Gastroesophageal sphincter (tissue), 4 donors: Measurements from ENCODE around the gene RAB28. TPM values are rescaled to one million over a fixed set of nuclear protein-coding genes. Genes with fewer than 3 reads are reported as not detected.

Experiments used
- ATAC-seq: fragments of 150-250 bp; one replicate; pipeline ENCODE4 v1.9.1; 2016; ENCODE audit warnings: mild to moderate bottlenecking, moderate library complexity
- H3K27ac ChIP-seq, 4 donors: fragments of 200-600 bp; sonication (generic) in 3 of 4; 1 replicate in 3 of 4; 2 replicates in 1 of 4; pipeline ENCODE4 v1.5.1; 2016 to 2019
- H3K27me3 ChIP-seq: fragments of 200-600 bp; sonication (generic); one replicate; pipeline ENCODE4 v1.5.1; 2019
- H3K36me3 ChIP-seq, 2 donors: fragments of 200-600 bp; sonication (generic); one replicate each; pipeline ENCODE4 v1.5.1; 2019; ENCODE audit warnings: control low read depth in 1 of 2
- H3K4me1 ChIP-seq, 3 donors: fragments of 200-600 bp; sonication (generic); 1 replicate in 2 of 3; 2 replicates in 1 of 3; pipeline ENCODE4 v1.5.1; 2016 to 2019; ENCODE audit warnings: control low read depth in 2 of 3
- H3K4me3 ChIP-seq, 2 donors: fragments of 200-600 bp; sonication (generic); one replicate each; pipeline ENCODE4 v1.5.1; 2019; ENCODE audit warnings: mild to moderate bottlenecking in 1 of 2, moderate library complexity in 1 of 2
- H3K9me3 ChIP-seq, 3 donors: fragments of 200-600 bp; sonication (generic); one replicate each; pipeline ENCODE4 v1.5.1; 2017 to 2019; ENCODE audit warnings: control low read depth in 2 of 3
- CTCF ChIP-seq, 4 experiments: fragments of 200-600 bp in 2 of 4; fragments of 450-650 bp in 2 of 4; sonication (generic) in 1 of 4; IDR thresholded peaks; one replicate each; pipeline ENCODE4 v1.5.1; 2017 to 2019; ENCODE audit warnings: antibody characterized with exemption in 4 of 4, mild to moderate bottlenecking in 2 of 4, moderate library complexity in 2 of 4
- EP300 ChIP-seq: sonication (generic); formaldehyde crosslinking; IDR thresholded peaks from one replicate; pipeline ENCODE4 v1.6.1; 2017; ENCODE audit warnings: antibody characterized with exemption, mild to moderate bottlenecking
- POLR2A ChIP-seq, 2 donors: fragments of 450-650 bp; IDR thresholded peaks; one replicate each; pipeline ENCODE4 v1.6.1; 2017; ENCODE audit warnings: antibody characterized with exemption in 2 of 2, mild to moderate bottlenecking in 2 of 2, moderate library complexity in 1 of 2
- POLR2AphosphoS5 ChIP-seq: sonication (generic); formaldehyde crosslinking; IDR thresholded peaks from one replicate; pipeline ENCODE4 v1.6.1; 2017; ENCODE audit warnings: antibody characterized with exemption
- WGBS, 2 donors: methylation state at CpG; one replicate each; pipeline ENCODE4 v1.1.5; 2018; ENCODE audit warnings: low coverage in 1 of 2; 5-methylcytosine and 5-hydroxymethylcytosine counted together
- total RNA-seq, 4 donors: library from RNA; depleted of rRNA; stranded (reverse); fragments of >200 nt; gene quantifications; one replicate each; pipeline ENCODE4 v1.1.0, GENCODE V29; 2016

The RAB28 gene
- total RNA-seq, 4 donors from 2014 or later, result 14.8 to 25.7 (median 18.3) TPM

- no peak overlapping the region for H3K4me3 ChIP-seq
- H3K27me3 ChIP-seq, result peaks cover 32% of the 10 kb centered on the region
- TF ChIP-seq POLR2AphosphoS5, result no peak
- no peak for TF ChIP-seq EP300
- no peak for TF ChIP-seq POLR2A (IDR thresholded peaks at IDR 0.05)
- no peak for TF ChIP-seq CTCF (IDR thresholded peaks at IDR 0.05)
- H3K27ac ChIP-seq, result no peak overlapping the region
- ATAC-seq, result no peak
- no peaks in the 10 kb centered on the region for H3K36me3 ChIP-seq
- H3K9me3 ChIP-seq, result no peaks in the 10 kb centered on the region
- no peaks in the 10 kb centered on the region for H3K4me1 ChIP-seq
These were observed 27.0 kb upstream of the RAB28 start for GRCh38 chr4:13511101-13511500.

- no peak overlapping the region for H3K4me3 ChIP-seq
- no peaks in the 10 kb centered on the region for H3K36me3 ChIP-seq
- no peaks in the 10 kb centered on the region for H3K4me1 ChIP-seq
- WGBS, 2 donors, result 70 to 71% methylated on average over 1 of the region's 1 CpG
- no peaks in the 10 kb centered on the region for H3K9me3 ChIP-seq
- peaks cover 26% of the 10 kb centered on the region for H3K27me3 ChIP-seq
- H3K27ac ChIP-seq, result no peak overlapping the region
- TF ChIP-seq EP300, result no peak
- no peak for TF ChIP-seq POLR2A (IDR thresholded peaks at IDR 0.05)
- TF ChIP-seq POLR2AphosphoS5, result no peak
- TF ChIP-seq CTCF (IDR thresholded peaks at IDR 0.05), result no peak
- ATAC-seq, result no peak
These were observed 25.3 kb upstream of the RAB28 start for GRCh38 chr4:13509442-13509841.

GRCh38 chr4:13504374-13504773 is 20.2 kb upstream of the RAB28 start:
- Histone ChIP-seq H3K9me3 (no peaks in the 10 kb centered on the region), H3K36me3 (no peaks in the 10 kb centered on the region), H3K4me1 (no peaks in the 10 kb centered on the region), H3K4me3 (no peak overlapping the region), H3K27me3 (peaks cover 8% of the 10 kb centered on the region), H3K27ac (no peak overlapping the region)
- WGBS, 2 donors, result 89 to 98% methylated on average over 5 of the region's 5 CpGs
- no peak for ATAC-seq
- TF ChIP-seq POLR2AphosphoS5, result no peak
- no peak for TF ChIP-seq EP300
- TF ChIP-seq CTCF (IDR thresholded peaks at IDR 0.05), result no peak
- TF ChIP-seq POLR2A (IDR thresholded peaks at IDR 0.05), result no peak

- WGBS, 2 donors, result 80 to 100% methylated on average over 1 of the region's 1 CpG
- no peak for ATAC-seq
- H3K9me3 ChIP-seq, result no peaks in the 10 kb centered on the region
- TF ChIP-seq POLR2A (IDR thresholded peaks at IDR 0.05), result no peak
- TF ChIP-seq POLR2AphosphoS5, result no peak
- TF ChIP-seq EP300, result no peak
- no peak for TF ChIP-seq CTCF (IDR thresholded peaks at IDR 0.05)
- H3K36me3 ChIP-seq, result no peaks in the 10 kb centered on the region
- H3K4me3 ChIP-seq, result no peak overlapping the region
- no peaks in the 10 kb centered on the region for H3K4me1 ChIP-seq
- H3K27ac ChIP-seq, result no peak overlapping the region
- H3K27me3 ChIP-seq, result peaks cover 24% of the 10 kb centered on the region
These were observed 14.3 kb upstream of the RAB28 start for GRCh38 chr4:13498469-13498868.

GRCh38 chr4:13496605-13497004 is 12.5 kb upstream of the RAB28 start:
- 39 to 53% methylated on average over 2 of the region's 2 CpGs for WGBS, 2 donors
- Histone ChIP-seq H3K9me3 (no peaks in the 10 kb centered on the region), H3K27me3 (peaks cover 24% of the 10 kb centered on the region), H3K27ac (no peak overlapping the region), H3K36me3 (no peaks in the 10 kb centered on the region), H3K4me1 (no peaks in the 10 kb centered on the region), H3K4me3 (no peak overlapping the region)
- ATAC-seq, result no peak
- TF ChIP-seq POLR2A (IDR thresholded peaks at IDR 0.05) (no peak), EP300 (no peak), POLR2AphosphoS5 (no peak), CTCF (IDR thresholded peaks at IDR 0.05) (no peak)
